HL-60 (cell line): ENCODE measurements around the gene TTC8.

Experiments
- DNase-seq, 2 experiments: peaks; one replicate each; pipeline ENCODE4 v3.0.0-alpha.2; 2010 to 2020; ENCODE audit warnings: low read depth in 1 of 2, low spot score in 1 of 2
- H3K27ac ChIP-seq: fragments of 250-450 bp; sonication (Bioruptor Pico); replicated peaks from 2 replicates; pipeline ENCODE4 v1.5.1; 2020; ENCODE audit warnings: mild to moderate bottlenecking, moderate library complexity
- H3K27me3 ChIP-seq: fragments of 250-450 bp; sonication (Bioruptor Pico); 2 replicates; pipeline ENCODE4 v1.5.1; 2021; ENCODE audit warnings: mild to moderate bottlenecking, moderate library complexity; ENCODE audit not compliant: insufficient read depth, poor library complexity, severe bottlenecking
- H3K4me3 ChIP-seq: replicated peaks from 2 replicates; pipeline ENCODE4 v1.5.1; 2011; ENCODE audit warnings: mild to moderate bottlenecking, control low read depth, low read length; ENCODE audit not compliant: insufficient read depth
- CTCF ChIP-seq: IDR thresholded peaks from one replicate; pipeline ENCODE4 v1.5.1; 2011; ENCODE audit warnings: low read length, control low read depth, inconsistent platforms; ENCODE audit not compliant: insufficient read depth
- GABPA ChIP-seq: IDR thresholded peaks from 2 replicates; pipeline ENCODE4 v1.6.1; 2012; ENCODE audit warnings: low read depth
- POLR2AphosphoS5 ChIP-seq: IDR thresholded peaks from 2 replicates; pipeline ENCODE4 v1.6.1; 2012; ENCODE audit warnings: low read depth
- SPI1 ChIP-seq: IDR thresholded peaks from 2 replicates; pipeline ENCODE4 v1.6.1; 2012; ENCODE audit warnings: low read depth, mild to moderate bottlenecking, borderline replicate concordance
- TF ChIP-seq, protein P1 (sequence below): IDR thresholded peaks from 2 replicates; pipeline ENCODE4 v1.6.1; 2012; ENCODE audit warnings: low read depth; ENCODE audit not compliant: insufficient replicate concordance

Gene TTC8

DNA sequence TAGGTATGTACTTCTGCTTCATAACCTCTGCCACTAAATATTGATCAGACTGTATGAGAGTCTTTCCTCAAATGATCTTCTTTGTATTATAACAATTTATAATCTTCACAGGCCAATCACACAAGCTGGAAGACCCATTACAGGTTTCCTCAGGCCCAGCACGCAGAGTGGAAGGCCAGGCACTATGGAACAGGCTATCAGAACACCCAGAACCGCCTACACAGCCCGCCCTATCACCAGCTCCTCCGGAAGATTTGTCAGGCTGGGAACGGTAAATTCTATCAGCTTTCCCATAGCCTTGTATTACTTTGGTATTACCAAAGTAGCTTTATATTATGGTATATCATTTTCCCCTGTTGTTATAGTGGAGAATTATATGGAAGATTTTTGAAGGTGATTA, 16.5 kb downstream of the TTC8 start:
- Histone ChIP-seq H3K4me3 (no peak overlapping the region), H3K27ac (no peak overlapping the region), H3K27me3 (no peaks in the 10 kb centered on the region)
- TF ChIP-seq POLR2AphosphoS5 (no peak), GABPA (no peak), CTCF (no peak), SPI1 (no peak)
- TF ChIP-seq, protein P1, sequence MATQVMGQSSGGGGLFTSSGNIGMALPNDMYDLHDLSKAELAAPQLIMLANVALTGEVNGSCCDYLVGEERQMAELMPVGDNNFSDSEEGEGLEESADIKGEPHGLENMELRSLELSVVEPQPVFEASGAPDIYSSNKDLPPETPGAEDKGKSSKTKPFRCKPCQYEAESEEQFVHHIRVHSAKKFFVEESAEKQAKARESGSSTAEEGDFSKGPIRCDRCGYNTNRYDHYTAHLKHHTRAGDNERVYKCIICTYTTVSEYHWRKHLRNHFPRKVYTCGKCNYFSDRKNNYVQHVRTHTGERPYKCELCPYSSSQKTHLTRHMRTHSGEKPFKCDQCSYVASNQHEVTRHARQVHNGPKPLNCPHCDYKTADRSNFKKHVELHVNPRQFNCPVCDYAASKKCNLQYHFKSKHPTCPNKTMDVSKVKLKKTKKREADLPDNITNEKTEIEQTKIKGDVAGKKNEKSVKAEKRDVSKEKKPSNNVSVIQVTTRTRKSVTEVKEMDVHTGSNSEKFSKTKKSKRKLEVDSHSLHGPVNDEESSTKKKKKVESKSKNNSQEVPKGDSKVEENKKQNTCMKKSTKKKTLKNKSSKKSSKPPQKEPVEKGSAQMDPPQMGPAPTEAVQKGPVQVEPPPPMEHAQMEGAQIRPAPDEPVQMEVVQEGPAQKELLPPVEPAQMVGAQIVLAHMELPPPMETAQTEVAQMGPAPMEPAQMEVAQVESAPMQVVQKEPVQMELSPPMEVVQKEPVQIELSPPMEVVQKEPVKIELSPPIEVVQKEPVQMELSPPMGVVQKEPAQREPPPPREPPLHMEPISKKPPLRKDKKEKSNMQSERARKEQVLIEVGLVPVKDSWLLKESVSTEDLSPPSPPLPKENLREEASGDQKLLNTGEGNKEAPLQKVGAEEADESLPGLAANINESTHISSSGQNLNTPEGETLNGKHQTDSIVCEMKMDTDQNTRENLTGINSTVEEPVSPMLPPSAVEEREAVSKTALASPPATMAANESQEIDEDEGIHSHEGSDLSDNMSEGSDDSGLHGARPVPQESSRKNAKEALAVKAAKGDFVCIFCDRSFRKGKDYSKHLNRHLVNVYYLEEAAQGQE: no peak
- DNase-seq: no peak

DNA sequence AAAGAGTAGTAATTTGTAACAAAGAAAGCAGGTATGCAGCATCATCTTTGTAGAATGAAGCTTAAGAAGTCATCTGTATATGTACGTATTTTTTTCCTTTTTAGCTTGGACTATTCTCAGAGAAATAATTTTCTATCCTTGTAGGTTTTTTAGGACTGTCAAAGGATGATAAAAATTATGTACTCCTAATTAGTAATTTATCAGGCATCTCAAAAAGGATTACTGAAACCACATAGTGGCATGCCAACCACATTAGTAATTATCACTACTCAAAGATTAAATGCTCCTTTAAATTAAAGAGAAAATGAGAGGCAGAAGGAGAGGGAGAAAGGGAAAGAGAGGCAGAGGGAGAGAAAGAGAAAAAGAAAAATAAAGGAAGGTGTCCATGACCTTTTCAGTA, 17.3 kb downstream of the TTC8 start:
- DNase-seq: no peak
- H3K27ac ChIP-seq: no peak overlapping the region
- no peak overlapping the region for H3K4me3 ChIP-seq
- TF ChIP-seq SPI1: no peak
- TF ChIP-seq, protein P1: no peak
- TF ChIP-seq CTCF: no peak
- TF ChIP-seq POLR2AphosphoS5: no peak
- no peak for TF ChIP-seq GABPA
- no peaks in the 10 kb centered on the region for H3K27me3 ChIP-seq

- TF ChIP-seq, protein P1: no peak
- TF ChIP-seq CTCF (no peak), SPI1 (no peak), POLR2AphosphoS5 (no peak), GABPA (no peak)
- no peak for DNase-seq
- Histone ChIP-seq H3K27me3 (no peaks in the 10 kb centered on the region), H3K27ac (no peak overlapping the region), H3K4me3 (no peak overlapping the region)
Measured at GRCh38 chr14:88842414-88842813, 18.0 kb downstream of the TTC8 start.
